NCI-H82 treated with DMSO at 0.1 percent for 48 hours (cell line): ENCODE results near the gene NDUFB4.
A peak's percentile ranks its signal among the peaks of the same experiment; 100 is the strongest.
"Not testable (repeated sequence)": the region's sequence is repeated elsewhere in the genome, so short reads cannot be mapped to it uniquely, and the experiment has no call there.

Experiments used
- DNase-seq: peaks from one replicate; lab custom pipeline; 2025; ENCODE audit not compliant: unreplicated experiment; lab: John Stamatoyannopoulos, UW

Gene NDUFB4

GRCh38 chr3:120637851-120638559, 41.9 kb downstream of the NDUFB4 start:
- no peak for DNase-seq

GRCh38 chr3:120638820-120639219, 42.7 kb downstream of the NDUFB4 start:
- not testable (repeated sequence) for DNase-seq

GRCh38 chr3:120640231-120640630, 44.1 kb downstream of the NDUFB4 start:
- DNase-seq, result peak; percentile 93

GRCh38 chr3:120641696-120642246, 45.6 kb downstream of the NDUFB4 start:
- no peak for DNase-seq

GRCh38 chr3:120642368-120642948, 46.3 kb downstream of the NDUFB4 start:
- DNase-seq, result no peak

- no peak for DNase-seq
Observed at GRCh38 chr3:120645083-120645845, 49.1 kb downstream of the NDUFB4 start.

GRCh38 chr3:120646771-120647432, 50.8 kb downstream of the NDUFB4 start:
- no peak for DNase-seq

- DNase-seq, result no peak
Observed at GRCh38 chr3:120648290-120648689, 52.2 kb downstream of the NDUFB4 start.

- DNase-seq, result no peak
Observed at GRCh38 chr3:120649830-120650233, 53.7 kb downstream of the NDUFB4 start.

- no peak for DNase-seq
Observed at GRCh38 chr3:120650311-120650710, 54.2 kb downstream of the NDUFB4 start.
